Activated CD4-positive, alpha-beta T cell treated with anti-CD3 and anti-CD28 coated beads, Interleukin-2, amount 10 ng/mL, durations not matched to agents 24 days and 14 days (primary cell): ENCODE measurements around the gene RAPGEF1. TPM values are rescaled to one million over a fixed set of nuclear protein-coding genes. Genes with fewer than 3 reads are reported as not detected.
A peak's percentile ranks its signal among the peaks of the same experiment; 100 is the strongest.

Source experiments
- DNase-seq: peaks from one replicate; pipeline ENCODE4 v3.0.0; 2022
- H3K27ac Mint-ChIP-seq: one replicate; pipeline ENCODE4 v1.8.0; 2022; ENCODE audit warnings: mild to moderate bottlenecking, mixed read lengths
- H3K27me3 Mint-ChIP-seq: one replicate; pipeline ENCODE4 v1.8.0; 2022; ENCODE audit warnings: mixed read lengths
- H3K36me3 Mint-ChIP-seq: one replicate; pipeline ENCODE4 v1.8.0; 2022; ENCODE audit warnings: low read depth, mild to moderate bottlenecking, mixed read lengths
- H3K4me1 Mint-ChIP-seq: one replicate; pipeline ENCODE4 v1.8.0; 2021; ENCODE audit warnings: mixed read lengths
- H3K4me3 Mint-ChIP-seq: one replicate; pipeline ENCODE4 v1.8.0; 2022; ENCODE audit warnings: mild to moderate bottlenecking, moderate library complexity, mixed read lengths
- H3K9me3 Mint-ChIP-seq: one replicate; pipeline ENCODE4 v1.8.0; 2021; ENCODE audit warnings: mixed read lengths
- intact Hi-C: fragments of 100-400 bp; cut with micrococcal nuclease; formaldehyde crosslinking; loops from one replicate; pipeline ENCODE4 v1.15.1; 2023
- total RNA-seq: library from RNA; stranded (reverse); gene quantifications from 2 replicates; pipeline ENCODE4 v1.2.3, GENCODE V29; 2022

RAPGEF1 gene
- total RNA-seq, 1 donor from 2014 or later = 153 TPM

GRCh38 chr9:131703697-131704096 lies 36.2 kb downstream of the RAPGEF1 start:
- no peak overlapping the region for H3K27ac Mint-ChIP-seq

DNA sequence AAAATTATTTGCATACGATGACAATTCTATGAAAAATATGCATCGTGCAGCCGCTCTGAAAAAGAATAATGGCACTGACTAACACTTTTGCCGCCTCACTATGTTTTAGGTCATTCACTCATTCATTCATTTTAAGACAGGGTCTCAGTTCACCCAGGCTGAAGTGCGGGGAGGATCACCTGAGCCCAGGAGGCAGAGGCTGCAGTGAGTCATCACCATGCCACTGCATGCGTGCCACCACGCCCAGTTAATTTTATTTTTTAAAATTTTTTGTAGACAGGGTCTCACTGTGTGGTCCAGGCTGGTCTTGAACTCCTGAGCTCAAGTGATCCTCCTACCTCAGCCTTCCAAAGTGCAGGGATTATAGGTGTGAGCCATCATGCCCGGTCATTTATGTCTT lies 37.0 kb downstream of the RAPGEF1 start:
- Mint-ChIP-seq H3K4me3 (no peak overlapping the region), H3K36me3 (peaks cover 14% of the 10 kb centered on the region)

More at GRCh38 chr9:131703697-131704096, 36.2 kb downstream of the RAPGEF1 start:
- no peaks in the 10 kb centered on the region for H3K9me3 Mint-ChIP-seq
- no peaks in the 10 kb centered on the region for H3K27me3 Mint-ChIP-seq
- no peak for DNase-seq
- H3K4me3 Mint-ChIP-seq = no peak overlapping the region
- peaks cover 16% of the 10 kb centered on the region for H3K36me3 Mint-ChIP-seq
- intact Hi-C loops = no loop called here
- H3K4me1 Mint-ChIP-seq = peaks cover 68% of the 10 kb centered on the region

DNA sequence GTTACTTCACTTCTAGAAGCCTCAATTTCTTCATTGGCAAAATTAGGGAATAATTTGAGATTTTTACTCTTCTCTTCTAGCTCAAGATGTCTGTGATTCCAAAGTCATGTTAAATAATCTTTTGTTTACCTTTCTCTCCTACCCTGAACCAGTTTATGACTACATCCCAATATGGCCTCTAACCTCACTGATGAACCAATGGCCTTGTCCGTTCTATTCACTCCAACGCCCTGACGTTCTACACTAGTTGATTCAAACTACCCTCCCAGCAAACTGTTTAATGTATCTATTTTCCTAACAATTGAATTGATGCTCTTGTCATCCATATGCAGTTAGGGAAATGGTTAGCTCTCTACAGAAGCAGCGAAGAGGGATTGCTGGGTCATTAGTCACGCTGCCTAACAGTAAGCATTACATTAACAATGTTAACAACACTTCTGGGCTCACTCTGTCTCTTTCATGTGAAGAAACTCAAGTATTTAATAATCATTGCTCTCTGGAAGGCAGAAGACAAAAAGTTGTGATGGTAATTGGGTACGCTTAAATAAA lies 38.0 kb downstream of the RAPGEF1 start:
- Mint-ChIP-seq H3K36me3 (peaks cover 14% of the 10 kb centered on the region), H3K9me3 (no peaks in the 10 kb centered on the region), H3K4me3 (no peak overlapping the region), H3K27me3 (no peaks in the 10 kb centered on the region), H3K27ac (no peak overlapping the region), H3K4me1 (peaks cover 68% of the 10 kb centered on the region)
- intact Hi-C loops = no loop called here
- DNase-seq = no peak

More for the DNA sequence above, 37.0 kb downstream of the RAPGEF1 start:
- DNase-seq = no peak
- no peaks in the 10 kb centered on the region for H3K27me3 Mint-ChIP-seq
- H3K27ac Mint-ChIP-seq = no peak overlapping the region
- H3K9me3 Mint-ChIP-seq = no peaks in the 10 kb centered on the region
- H3K4me1 Mint-ChIP-seq = peaks cover 69% of the 10 kb centered on the region
- intact Hi-C loops = no loop called here

GRCh38 chr9:131701436-131701781 lies 38.5 kb downstream of the RAPGEF1 start:
- no peaks in the 10 kb centered on the region for H3K9me3 Mint-ChIP-seq
- H3K4me3 Mint-ChIP-seq = no peak overlapping the region
- no peaks in the 10 kb centered on the region for H3K27me3 Mint-ChIP-seq
- peaks cover 10% of the 10 kb centered on the region for H3K36me3 Mint-ChIP-seq
- DNase-seq = no peak
- no peak overlapping the region for H3K27ac Mint-ChIP-seq
- H3K4me1 Mint-ChIP-seq = peaks cover 66% of the 10 kb centered on the region
- intact Hi-C loops = no loop called here

DNA sequence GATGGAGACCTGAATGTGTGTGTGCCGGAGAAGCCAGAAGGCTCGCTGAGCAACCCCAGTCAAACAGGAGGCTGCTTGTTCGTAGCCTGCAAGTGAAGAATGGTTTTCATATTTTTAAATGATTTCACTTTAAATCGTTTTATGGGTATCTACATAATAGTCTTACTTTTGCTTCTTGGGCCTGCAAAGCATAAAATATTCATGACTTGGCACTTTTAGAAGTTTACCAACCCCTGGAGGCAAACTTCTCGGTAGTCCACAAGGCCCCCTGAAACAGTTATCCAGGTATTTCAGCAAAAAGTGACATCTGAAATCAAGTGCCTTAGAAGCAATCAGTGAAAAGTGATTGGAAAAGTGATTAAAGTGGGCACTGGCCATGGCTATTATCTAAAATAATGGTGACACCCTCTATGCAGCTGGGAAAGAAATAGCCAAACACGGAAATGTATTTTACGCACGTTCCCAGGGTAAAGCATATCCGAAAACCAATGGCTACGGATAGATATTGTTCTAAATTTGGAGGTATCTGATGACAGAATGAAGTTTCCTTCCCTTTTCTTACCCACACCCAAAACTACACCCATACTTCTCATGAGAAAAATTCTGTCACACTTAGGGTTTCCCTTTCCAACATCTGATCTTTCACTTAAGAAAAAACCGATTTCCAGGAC lies 39.0 kb downstream of the RAPGEF1 start:
- Mint-ChIP-seq H3K4me3 (no peak overlapping the region), H3K9me3 (no peaks in the 10 kb centered on the region), H3K36me3 (peaks cover 8% of the 10 kb centered on the region), H3K27me3 (no peaks in the 10 kb centered on the region), H3K4me1 (peaks cover 65% of the 10 kb centered on the region), H3K27ac (no peak overlapping the region)
- intact Hi-C loops = no loop called here
- no peak for DNase-seq

GRCh38 chr9:131700076-131700475 lies 39.8 kb downstream of the RAPGEF1 start:
- no peak for DNase-seq
- H3K9me3 Mint-ChIP-seq = no peaks in the 10 kb centered on the region
- peak overlapping the region; percentile 7 for H3K27ac Mint-ChIP-seq
- peaks cover 7% of the 10 kb centered on the region for H3K36me3 Mint-ChIP-seq
- intact Hi-C loops = no loop called here
- H3K4me3 Mint-ChIP-seq = no peak overlapping the region
- no peaks in the 10 kb centered on the region for H3K27me3 Mint-ChIP-seq
- H3K4me1 Mint-ChIP-seq = peaks cover 63% of the 10 kb centered on the region

GRCh38 chr9:131698618-131698985 lies 41.3 kb downstream of the RAPGEF1 start:
- Mint-ChIP-seq H3K36me3 (peaks cover 11% of the 10 kb centered on the region), H3K4me3 (no peak overlapping the region), H3K27ac (no peak overlapping the region), H3K27me3 (no peaks in the 10 kb centered on the region), H3K4me1 (peaks cover 63% of the 10 kb centered on the region), H3K9me3 (no peaks in the 10 kb centered on the region)
- no peak for DNase-seq
- intact Hi-C loops = no loop called here

DNA sequence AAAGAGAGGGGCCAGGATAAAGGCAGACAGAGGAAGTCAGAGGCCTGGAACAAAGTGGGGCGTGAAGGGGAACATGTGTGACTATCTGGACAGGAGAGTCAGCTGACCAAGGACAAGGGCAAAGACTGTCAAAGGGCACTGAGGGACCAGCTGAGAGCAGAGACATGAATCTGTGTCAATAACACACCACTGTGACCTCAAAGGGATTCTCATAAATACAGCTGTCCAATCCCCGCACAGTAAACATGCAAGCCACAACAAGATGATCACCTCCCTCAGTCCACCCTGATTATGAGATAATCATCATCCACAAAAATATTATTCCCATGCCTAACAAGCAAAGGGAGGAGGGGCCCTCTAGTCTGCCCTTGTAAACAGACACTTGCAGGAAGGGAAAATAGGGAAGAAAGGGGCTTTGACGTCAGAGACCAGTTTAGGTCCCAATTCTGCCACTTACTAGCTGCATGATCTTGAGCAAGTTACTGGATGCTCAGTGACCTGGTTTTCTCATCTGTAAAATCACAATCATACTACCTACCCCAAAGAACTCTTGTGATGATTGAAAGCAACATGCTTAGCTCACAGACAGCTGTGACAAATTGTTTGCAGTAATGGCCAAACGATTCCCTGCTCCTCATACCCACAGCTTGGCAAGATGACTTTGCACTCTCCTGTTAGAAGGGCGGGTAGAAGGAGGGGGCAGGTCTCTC lies 41.8 kb downstream of the RAPGEF1 start:
- no peak for DNase-seq
- Mint-ChIP-seq H3K4me1 (peaks cover 64% of the 10 kb centered on the region), H3K36me3 (peaks cover 13% of the 10 kb centered on the region), H3K4me3 (no peak overlapping the region), H3K27me3 (no peaks in the 10 kb centered on the region), H3K9me3 (no peaks in the 10 kb centered on the region), H3K27ac (peak overlapping the region; percentile 50)
- intact Hi-C loops = no loop called here

DNA sequence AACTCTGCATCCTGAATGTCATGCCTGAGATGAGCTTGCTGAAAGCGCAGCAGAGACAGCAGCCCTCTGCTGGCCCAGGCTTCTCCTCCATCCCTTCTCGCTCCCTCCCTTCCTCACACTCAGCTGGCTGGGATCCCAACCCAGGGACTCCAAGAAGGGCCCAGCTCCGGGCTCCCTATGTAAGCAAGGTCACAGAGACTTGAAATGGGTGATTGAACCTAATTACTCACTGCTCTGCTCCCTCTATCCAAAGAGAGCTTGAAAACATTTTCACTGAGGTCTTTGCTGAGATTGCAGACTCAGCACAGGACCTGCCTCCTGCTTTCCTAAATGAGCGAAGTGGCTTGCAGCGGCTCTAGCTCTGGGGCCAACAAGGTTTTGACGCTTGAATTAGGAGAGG lies 42.8 kb downstream of the RAPGEF1 start:
- DNase-seq = no peak
- Mint-ChIP-seq H3K4me1 (peaks cover 69% of the 10 kb centered on the region), H3K36me3 (peaks cover 13% of the 10 kb centered on the region), H3K9me3 (no peaks in the 10 kb centered on the region), H3K27me3 (no peaks in the 10 kb centered on the region), H3K4me3 (no peak overlapping the region), H3K27ac (no peak overlapping the region)
- intact Hi-C loops = no loop called here

DNA sequence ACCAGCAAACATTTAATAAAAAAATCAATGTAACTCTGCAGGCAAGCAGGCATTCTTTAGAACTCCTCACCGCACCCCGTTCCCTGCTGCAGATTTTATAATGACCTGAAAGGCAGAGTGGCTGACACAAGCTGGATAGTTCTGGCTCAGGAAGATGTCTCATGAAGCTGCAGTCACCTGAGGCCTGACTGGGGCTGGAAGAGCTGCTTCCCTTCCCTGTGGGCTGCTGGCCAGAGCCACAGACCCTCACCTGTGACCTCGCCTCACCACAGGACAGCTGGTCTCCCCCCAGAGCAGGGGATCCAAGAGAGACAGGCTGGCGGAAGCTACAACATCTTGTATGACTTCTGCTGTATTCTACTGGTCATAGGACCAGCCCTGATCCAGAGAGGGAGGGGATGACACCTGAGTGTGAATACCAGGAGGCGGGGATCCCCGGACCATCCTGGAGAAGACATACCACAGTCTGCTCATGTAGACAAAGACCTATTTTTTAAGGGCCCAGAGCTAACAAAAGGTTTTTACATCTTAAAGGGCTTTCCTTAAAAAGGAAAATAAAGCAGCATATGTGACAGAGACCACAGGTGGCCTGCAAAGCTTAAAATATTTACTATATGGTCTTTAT lies 43.9 kb downstream of the RAPGEF1 start:
- H3K4me1 Mint-ChIP-seq = peaks cover 71% of the 10 kb centered on the region
- H3K4me3 Mint-ChIP-seq = no peak overlapping the region
- H3K9me3 Mint-ChIP-seq = no peaks in the 10 kb centered on the region
- H3K27ac Mint-ChIP-seq = no peak overlapping the region
- intact Hi-C loops = no loop called here
- no peak for DNase-seq
- peaks cover 16% of the 10 kb centered on the region for H3K36me3 Mint-ChIP-seq
- no peaks in the 10 kb centered on the region for H3K27me3 Mint-ChIP-seq

DNA sequence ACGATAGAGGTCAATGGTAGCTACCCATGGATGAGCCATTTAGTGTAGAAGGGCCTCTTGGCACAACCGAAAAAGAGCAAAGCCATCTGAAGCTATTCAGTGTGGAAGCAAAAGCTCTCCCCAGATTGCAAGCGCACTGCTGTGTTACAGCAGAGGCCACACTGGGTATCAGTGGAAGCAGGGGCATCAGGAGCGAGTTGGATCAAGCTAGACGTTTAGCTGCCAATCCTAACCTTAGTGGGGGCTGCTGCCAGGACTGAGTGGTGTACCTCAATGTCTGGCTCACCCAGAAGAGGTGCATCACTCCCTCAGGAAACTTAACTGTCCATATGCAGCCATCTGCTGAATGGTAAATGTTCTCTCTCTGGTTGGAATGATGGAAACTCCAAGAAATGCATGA lies 44.5 kb downstream of the RAPGEF1 start:
- no peaks in the 10 kb centered on the region for H3K9me3 Mint-ChIP-seq

DNA sequence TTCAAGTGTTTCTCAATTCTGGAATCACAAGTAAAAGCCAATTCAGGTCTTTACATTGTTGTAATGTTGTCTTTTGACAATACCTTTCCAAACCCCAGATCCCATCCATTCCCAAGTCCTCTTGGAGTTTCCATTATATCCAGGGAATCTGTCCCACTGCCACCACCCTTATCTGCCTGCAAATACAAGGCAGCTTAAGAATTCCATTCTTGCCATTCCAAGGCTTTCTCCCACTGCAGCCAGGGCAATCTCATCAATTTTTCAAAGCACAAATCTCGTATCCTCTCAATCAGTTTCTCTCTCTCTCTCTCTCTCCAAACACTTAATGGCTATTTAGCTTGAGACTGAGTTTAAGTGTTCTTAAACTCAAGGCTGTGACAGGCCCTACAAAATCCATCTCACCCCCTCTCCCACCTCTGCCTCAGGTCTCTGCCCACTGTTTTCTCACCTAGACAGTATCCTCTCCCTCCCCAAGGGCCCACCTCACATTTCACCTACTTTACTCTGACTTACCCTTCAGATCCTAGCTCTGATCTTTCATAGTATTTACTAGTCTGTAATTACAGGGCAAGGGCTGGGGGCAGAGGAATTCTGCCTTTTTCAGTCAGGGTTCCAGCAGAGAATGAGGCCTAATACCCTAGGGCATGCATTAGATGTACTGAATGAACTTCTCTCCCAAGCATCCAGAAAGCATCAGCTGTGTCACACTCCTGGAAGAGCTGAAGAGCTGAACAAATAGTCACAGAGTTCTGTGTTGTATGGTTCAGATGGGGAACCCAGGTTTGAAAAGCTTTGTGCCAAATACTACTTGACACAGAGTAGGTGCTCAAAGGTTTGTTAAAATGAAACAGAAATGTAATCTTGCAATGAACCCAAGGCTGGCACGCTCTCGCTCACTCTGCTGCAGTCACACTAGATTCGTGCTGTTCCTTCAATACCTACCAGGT lies 46.0 kb downstream of the RAPGEF1 start:
- no peak for DNase-seq
- H3K4me1 Mint-ChIP-seq = peaks cover 71% of the 10 kb centered on the region
- H3K9me3 Mint-ChIP-seq = no peaks in the 10 kb centered on the region
- no peaks in the 10 kb centered on the region for H3K27me3 Mint-ChIP-seq
- H3K4me3 Mint-ChIP-seq = no peak overlapping the region
- intact Hi-C loops = no loop called here
- H3K36me3 Mint-ChIP-seq = peaks cover 14% of the 10 kb centered on the region
- peak overlapping the region; percentile 31 for H3K27ac Mint-ChIP-seq

More for the DNA sequence above, 44.5 kb downstream of the RAPGEF1 start:
- Mint-ChIP-seq H3K4me3 (no peak overlapping the region), H3K27ac (no peak overlapping the region), H3K36me3 (peaks cover 15% of the 10 kb centered on the region), H3K4me1 (peaks cover 74% of the 10 kb centered on the region), H3K27me3 (no peaks in the 10 kb centered on the region)
- intact Hi-C loops = no loop called here
- DNase-seq = no peak
